Osteocyte (in vitro differentiated cells): ENCODE results near the gene KIF16B. TPM values are rescaled to one million over a fixed set of nuclear protein-coding genes. Genes with fewer than 3 reads are reported as not detected.

ENCODE experiments used
- DNase-seq: peaks from one replicate; pipeline ENCODE4 v3.0.0; 2021; ENCODE audit warnings: mixed read lengths; ENCODE audit not compliant: unreplicated experiment; ENCODE audit errors: extremely low spot score
- H3K27ac Mint-ChIP-seq: one replicate; pipeline ENCODE4 v1.8.0; 2021; ENCODE audit warnings: mild to moderate bottlenecking, mixed read lengths; ENCODE audit not compliant: unreplicated experiment
- H3K27me3 Mint-ChIP-seq: one replicate; pipeline ENCODE4 v1.8.0; 2021; ENCODE audit warnings: mixed read lengths; ENCODE audit not compliant: unreplicated experiment
- H3K36me3 Mint-ChIP-seq: one replicate; pipeline ENCODE4 v1.8.0; 2021; ENCODE audit warnings: mixed read lengths; ENCODE audit not compliant: unreplicated experiment
- H3K4me1 Mint-ChIP-seq: one replicate; pipeline ENCODE4 v1.8.0; 2021; ENCODE audit warnings: mixed read lengths; ENCODE audit not compliant: unreplicated experiment
- H3K4me3 Mint-ChIP-seq: one replicate; pipeline ENCODE4 v1.8.0; 2021; ENCODE audit warnings: mild to moderate bottlenecking, moderate library complexity, mixed read lengths; ENCODE audit not compliant: unreplicated experiment
- H3K9me3 Mint-ChIP-seq: one replicate; pipeline ENCODE4 v1.8.0; 2021; ENCODE audit warnings: mixed read lengths; ENCODE audit not compliant: unreplicated experiment
- total RNA-seq: library from RNA; stranded (reverse); gene quantifications from 2 replicates; pipeline ENCODE4 v1.2.1, GENCODE V29; 2021
- TF ChIP-seq, protein P1 (sequence below): fragments of 200-600 bp; sonication (generic); IDR thresholded peaks from 2 replicates; pipeline ENCODE4 v1.5.0; 2021; ENCODE audit warnings: antibody characterized with exemption, mild to moderate bottlenecking, moderate library complexity

The KIF16B gene
- total RNA-seq, 1 donor from 2014 or later, result 10.2 TPM

DNA sequence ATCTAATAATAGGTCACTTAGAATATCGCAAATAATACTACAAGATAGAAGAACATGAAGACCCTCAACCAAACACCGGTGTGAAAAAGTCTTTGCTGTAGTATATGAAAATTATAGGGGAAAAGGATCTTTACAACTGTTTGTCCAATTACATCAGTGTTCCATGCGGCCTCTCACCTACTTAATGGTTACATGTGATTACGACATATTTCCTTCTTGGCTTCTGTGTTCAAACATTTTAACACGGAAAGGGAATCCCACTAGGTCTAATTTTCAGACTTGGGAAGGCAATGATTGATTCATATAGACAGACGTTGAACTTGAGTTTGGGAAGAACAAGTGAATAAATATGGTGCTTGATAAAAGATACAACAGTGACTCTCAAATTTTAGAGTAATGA, 273.4 kb downstream of the KIF16B start:
- Mint-ChIP-seq H3K27me3 (no peaks in the 10 kb centered on the region), H3K4me3 (no peak overlapping the region), H3K36me3 (peaks cover 11% of the 10 kb centered on the region), H3K4me1 (no peaks in the 10 kb centered on the region), H3K9me3 (peaks cover 22% of the 10 kb centered on the region), H3K27ac (no peak overlapping the region)
- no peak for DNase-seq
- TF ChIP-seq, protein P1, sequence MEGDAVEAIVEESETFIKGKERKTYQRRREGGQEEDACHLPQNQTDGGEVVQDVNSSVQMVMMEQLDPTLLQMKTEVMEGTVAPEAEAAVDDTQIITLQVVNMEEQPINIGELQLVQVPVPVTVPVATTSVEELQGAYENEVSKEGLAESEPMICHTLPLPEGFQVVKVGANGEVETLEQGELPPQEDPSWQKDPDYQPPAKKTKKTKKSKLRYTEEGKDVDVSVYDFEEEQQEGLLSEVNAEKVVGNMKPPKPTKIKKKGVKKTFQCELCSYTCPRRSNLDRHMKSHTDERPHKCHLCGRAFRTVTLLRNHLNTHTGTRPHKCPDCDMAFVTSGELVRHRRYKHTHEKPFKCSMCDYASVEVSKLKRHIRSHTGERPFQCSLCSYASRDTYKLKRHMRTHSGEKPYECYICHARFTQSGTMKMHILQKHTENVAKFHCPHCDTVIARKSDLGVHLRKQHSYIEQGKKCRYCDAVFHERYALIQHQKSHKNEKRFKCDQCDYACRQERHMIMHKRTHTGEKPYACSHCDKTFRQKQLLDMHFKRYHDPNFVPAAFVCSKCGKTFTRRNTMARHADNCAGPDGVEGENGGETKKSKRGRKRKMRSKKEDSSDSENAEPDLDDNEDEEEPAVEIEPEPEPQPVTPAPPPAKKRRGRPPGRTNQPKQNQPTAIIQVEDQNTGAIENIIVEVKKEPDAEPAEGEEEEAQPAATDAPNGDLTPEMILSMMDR, result no peak

DNA sequence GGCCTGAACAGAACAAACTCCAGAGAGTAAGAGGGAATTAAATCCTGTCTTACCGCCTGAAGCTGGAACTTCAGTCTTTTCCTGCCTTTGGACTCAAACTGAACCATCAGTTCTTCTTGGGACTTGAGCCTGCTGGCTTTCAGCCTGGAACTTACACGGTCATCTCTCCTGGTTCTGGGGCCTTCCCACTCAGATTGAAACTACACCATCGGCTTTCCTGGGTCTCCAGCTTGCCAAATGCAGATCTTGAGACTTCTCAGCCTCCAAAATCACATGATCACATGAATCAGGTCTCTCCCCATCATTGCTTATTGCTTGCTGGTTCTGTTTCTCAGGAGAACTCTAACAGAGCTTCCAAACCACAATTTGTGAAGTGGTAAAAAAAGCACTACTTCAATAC, 276.3 kb downstream of the KIF16B start:
- no peaks in the 10 kb centered on the region for H3K4me1 Mint-ChIP-seq
- no peak for DNase-seq
- H3K27me3 Mint-ChIP-seq, result no peaks in the 10 kb centered on the region
- TF ChIP-seq, protein P1, result no peak
- H3K36me3 Mint-ChIP-seq, result peaks cover 2% of the 10 kb centered on the region
- H3K9me3 Mint-ChIP-seq, result peaks cover 5% of the 10 kb centered on the region
- no peak overlapping the region for H3K27ac Mint-ChIP-seq
- H3K4me3 Mint-ChIP-seq, result no peak overlapping the region

DNA sequence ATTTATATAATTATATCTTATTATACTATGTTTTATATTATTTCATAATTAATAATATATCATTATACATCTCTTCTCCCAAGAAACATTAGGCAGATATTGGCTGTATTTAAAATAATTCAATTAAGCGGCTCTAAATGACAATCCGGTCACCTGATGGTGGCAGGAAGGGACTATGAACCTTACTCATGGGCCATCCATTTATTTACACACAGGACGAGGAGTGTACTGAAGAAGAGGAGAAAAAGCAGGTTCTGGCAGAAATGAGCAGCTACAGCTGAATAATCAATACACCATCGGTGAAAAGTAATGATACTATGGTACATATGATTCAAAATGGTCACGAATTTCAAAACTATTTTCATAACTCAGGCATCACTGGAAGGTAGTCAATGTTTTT, 277.7 kb downstream of the KIF16B start:
- H3K36me3 Mint-ChIP-seq, result no peaks in the 10 kb centered on the region
- no peak for DNase-seq
- TF ChIP-seq, protein P1, result no peak
- H3K27ac Mint-ChIP-seq, result no peak overlapping the region
- no peaks in the 10 kb centered on the region for H3K4me1 Mint-ChIP-seq
- H3K4me3 Mint-ChIP-seq, result no peak overlapping the region
- no peaks in the 10 kb centered on the region for H3K9me3 Mint-ChIP-seq
- H3K27me3 Mint-ChIP-seq, result no peaks in the 10 kb centered on the region

DNA sequence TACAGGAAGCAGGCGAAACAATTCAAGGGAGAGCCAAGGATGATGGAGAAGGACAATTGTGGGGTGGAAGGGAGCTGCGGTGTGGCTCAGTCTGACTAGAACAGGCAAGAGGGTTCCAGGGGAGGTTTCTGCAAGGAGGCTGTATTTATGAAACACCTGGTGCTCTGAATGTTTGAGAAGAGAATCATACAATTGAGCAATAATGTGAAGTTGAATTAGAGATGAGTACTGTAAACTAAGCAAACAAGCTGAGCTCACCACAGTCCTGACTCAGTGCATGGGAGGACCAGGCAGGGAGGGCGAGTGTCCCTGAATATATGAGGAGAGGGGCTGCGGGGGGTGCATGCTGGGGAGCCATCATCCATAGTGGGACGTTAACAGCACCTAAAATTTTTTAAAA, 279.7 kb downstream of the KIF16B start:
- TF ChIP-seq, protein P1, result no peak
- DNase-seq, result no peak

DNA sequence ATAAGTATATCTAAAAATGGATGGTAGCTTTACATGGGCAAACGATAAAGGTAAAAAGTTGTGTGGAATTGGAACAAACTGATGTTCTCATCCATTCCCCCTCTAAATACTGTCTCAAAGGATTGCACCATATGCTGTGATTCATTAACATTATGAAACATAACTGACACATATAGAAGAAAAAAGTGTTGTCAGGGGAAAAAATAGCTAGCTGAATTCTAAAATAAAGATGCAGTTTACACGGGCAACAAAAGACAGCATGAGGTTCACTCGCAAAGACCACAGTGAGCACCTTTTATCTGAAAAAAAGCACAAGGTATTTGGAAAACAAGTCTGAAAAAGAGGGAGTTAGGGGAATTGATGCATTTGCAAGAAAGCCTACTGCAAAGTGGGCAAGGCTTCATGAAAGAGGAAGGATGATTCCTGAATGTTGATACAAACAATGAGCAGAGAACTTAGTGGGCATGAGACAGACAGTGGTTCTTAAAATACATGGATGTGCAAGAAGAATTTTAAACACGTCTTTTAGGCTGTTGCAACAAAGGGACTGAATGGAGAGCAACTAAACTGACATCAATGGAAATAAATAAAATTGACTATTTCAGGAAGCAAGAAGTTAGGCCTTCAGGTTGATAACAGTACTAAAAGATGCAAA, 280.9 kb downstream of the KIF16B start:
- TF ChIP-seq, protein P1, result no peak
- no peak for DNase-seq
- H3K9me3 Mint-ChIP-seq, result no peaks in the 10 kb centered on the region
- H3K4me1 Mint-ChIP-seq, result no peaks in the 10 kb centered on the region
- H3K27me3 Mint-ChIP-seq, result no peaks in the 10 kb centered on the region
- no peak overlapping the region for H3K4me3 Mint-ChIP-seq
- H3K27ac Mint-ChIP-seq, result no peak overlapping the region
- no peaks in the 10 kb centered on the region for H3K36me3 Mint-ChIP-seq

More for the DNA sequence above, 279.7 kb downstream of the KIF16B start:
- Mint-ChIP-seq H3K4me1 (no peaks in the 10 kb centered on the region), H3K27me3 (no peaks in the 10 kb centered on the region), H3K27ac (no peak overlapping the region), H3K36me3 (no peaks in the 10 kb centered on the region), H3K4me3 (no peak overlapping the region), H3K9me3 (no peaks in the 10 kb centered on the region)
